Right ventricle myocardium superior (tissue), 1 donor: Measurements from ENCODE around the gene SFRP2. TPM values are rescaled to one million over a fixed set of nuclear protein-coding genes. Genes with fewer than 3 reads are reported as not detected.
A peak's percentile ranks its signal among the peaks of the same experiment; 100 is the strongest.

Experiments used
- ATAC-seq: fragments of 200-7000 bp; cut with Tn5 transposase; one replicate; pipeline ENCODE4 v1.9.1; 2020; ENCODE audit warnings: mild to moderate bottlenecking; ENCODE audit not compliant: poor library complexity
- DNase-seq: peaks from one replicate; pipeline ENCODE4 v3.0.0-alpha.2; 2020
- intact Hi-C: fragments of 100-400 bp; cut with DNase I; formaldehyde crosslinking; loops from one replicate; pipeline ENCODE4 v1.11.2; 2022
- total RNA-seq: library from RNA; stranded (reverse); fragmentation: NEBNext Ultra II Directional; extraction: Animal tissue kit (Norgen Biotek cat#: 25700); gene quantifications from one replicate; pipeline ENCODE4 v1.2.1, GENCODE V29; 2021
- donor health status: DM: no; HTN: yes; CAD: no; lungs with severe emphysema.

SFRP2 gene
- total RNA-seq, 1 donor from 2014 or later: not detected

- ATAC-seq (no peak), DNase-seq (no peak)
- intact Hi-C loops: no loop called here
These were observed 10.8 kb upstream of the SFRP2 start for GRCh38 chr4:153799694-153800074.

DNA sequence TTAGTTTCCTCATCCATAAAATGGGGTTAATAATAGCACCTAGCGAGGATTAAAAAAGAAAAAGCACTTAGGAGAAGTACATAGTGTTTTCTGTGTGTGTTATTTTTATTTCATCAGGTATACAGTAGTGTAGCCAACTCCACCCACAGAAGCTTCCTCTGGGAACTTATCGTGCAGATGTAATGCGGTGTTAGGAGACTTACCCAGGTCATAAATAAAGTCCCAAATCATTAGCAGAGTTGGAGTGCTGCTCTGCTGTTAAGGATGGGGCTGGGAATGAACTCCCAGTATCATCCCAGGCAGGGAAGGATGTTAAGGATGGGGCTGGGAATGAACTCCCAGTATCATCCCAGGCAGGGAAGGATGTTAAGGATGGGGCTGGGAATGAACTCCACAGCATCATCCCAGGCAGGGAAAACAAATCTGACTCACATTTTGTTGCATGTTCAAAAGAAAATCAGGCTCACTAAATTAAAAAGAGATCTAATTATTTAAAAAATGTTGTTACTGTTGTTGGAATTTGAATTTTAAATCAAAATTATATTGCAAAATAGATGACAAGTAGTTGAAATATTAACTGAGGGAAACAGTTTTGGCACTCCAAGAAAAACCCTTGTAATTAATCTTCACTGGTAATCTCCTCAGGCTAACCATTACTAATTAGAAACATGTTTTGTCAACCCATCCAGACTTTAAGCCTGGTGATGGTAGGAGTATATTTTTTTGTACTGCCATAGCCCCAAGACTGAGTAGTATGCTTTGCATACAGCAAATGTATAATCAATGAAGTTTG is 10.2 kb upstream of the SFRP2 start:
- ATAC-seq (no peak), DNase-seq (no peak)
- intact Hi-C loops: no loop called here

- intact Hi-C loops: no loop called here
- DNase-seq (no peak), ATAC-seq (no peak)
These were observed 9.5 kb upstream of the SFRP2 start for GRCh38 chr4:153798420-153798819.

- intact Hi-C loops: no loop called here
- DNase-seq: no peak
- no peak for ATAC-seq
These were observed 5.1 kb upstream of the SFRP2 start for GRCh38 chr4:153794006-153794405.

DNA sequence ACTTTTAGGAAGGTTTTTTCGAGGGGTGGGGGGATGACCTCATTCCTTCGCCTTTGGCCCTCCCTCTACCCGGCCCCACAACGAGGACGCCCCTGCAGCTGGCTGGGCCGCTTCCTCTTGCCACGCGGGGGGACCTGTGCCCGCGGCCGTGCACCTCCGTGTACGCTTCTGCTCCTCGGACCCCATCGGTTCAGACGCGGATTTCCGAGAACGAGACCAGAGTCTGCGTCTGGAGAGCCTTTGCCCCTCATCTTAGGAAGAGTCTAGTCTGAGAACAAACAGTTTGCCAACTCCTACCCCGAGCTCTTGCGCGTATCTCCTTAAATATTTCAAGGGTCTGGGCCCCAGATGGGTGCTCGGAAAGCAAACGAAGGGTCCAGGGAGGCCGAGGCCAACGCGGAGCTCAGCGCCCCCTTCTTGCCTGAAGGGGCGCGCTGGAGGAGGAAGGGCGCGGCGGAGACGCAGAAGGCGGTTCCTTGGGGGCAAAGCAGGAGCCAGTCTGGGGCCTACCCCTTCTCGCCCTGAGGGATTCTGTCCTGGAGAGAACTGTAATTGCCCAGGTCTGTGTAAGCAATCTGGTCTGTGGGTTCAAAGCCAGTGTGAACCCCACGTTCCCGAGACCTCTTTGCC is 3.9 kb upstream of the SFRP2 start:
- ATAC-seq (no peak), DNase-seq (no peak)
- intact Hi-C loops: no loop called here

- intact Hi-C loops: no loop called here
- DNase-seq (peak; percentile 69), ATAC-seq (peak; percentile 61)
These were observed 3.1 kb upstream of the SFRP2 start for GRCh38 chr4:153791746-153792617.

DNA sequence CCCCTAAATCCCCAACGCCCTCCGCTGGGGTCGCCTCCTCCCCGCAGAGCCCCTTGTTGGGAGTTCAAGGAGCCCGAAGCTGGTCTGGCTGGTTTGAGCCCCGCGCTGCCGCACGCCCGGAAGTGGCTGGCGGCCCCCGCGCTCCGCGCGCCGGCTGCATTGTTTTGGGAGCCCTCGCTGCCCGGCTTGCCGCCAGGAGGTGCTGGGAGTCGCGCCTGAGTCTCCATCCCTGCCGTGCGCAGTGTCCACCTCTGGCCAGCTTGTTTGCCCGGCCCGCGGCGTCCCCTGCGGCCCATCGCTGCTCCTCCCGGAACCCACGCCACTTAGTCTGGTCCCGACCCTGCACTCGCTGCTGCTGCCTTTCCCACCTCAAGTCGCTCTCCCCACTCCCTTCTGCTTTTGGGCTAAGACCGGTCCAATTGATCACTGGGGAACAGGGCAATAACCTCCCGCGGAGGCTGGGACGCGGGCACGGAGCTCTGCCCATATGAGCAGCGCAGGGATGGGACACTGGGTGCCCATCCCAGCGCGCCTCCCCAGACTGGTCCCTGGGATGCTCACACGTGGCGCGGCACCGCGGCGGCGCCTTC is 2.2 kb upstream of the SFRP2 start:
- intact Hi-C loops: no loop called here
- ATAC-seq: peak; percentile 50
- DNase-seq: peak; percentile 47

GRCh38 chr4:153790500-153790865 is 1.6 kb upstream of the SFRP2 start:
- DNase-seq: no peak
- intact Hi-C loops: no loop called here
- no peak for ATAC-seq

- intact Hi-C loops: loop anchor here (5.0 to 10.0 kb wide), 2 partner anchors 235 to 522 kb away; no protein-coding TSS in a partner anchor
- peak; percentile 24 for DNase-seq
- no peak for ATAC-seq
These were observed 1.0 kb upstream of the SFRP2 start for GRCh38 chr4:153789741-153790499.

GRCh38 chr4:153788051-153788412 is 851 bp downstream of the SFRP2 start:
- intact Hi-C loops: loop anchor here (5.0 to 10.0 kb wide), 2 partner anchors 237 to 524 kb away; no protein-coding TSS in a partner anchor
- no peak for DNase-seq
- ATAC-seq: no peak

GRCh38 chr4:153787575-153787974 is 1.3 kb downstream of the SFRP2 start:
- intact Hi-C loops: loop anchor here (5.0 to 10.0 kb wide), 2 partner anchors 237 to 525 kb away; no protein-coding TSS in a partner anchor
- DNase-seq: no peak
- ATAC-seq: no peak

DNA sequence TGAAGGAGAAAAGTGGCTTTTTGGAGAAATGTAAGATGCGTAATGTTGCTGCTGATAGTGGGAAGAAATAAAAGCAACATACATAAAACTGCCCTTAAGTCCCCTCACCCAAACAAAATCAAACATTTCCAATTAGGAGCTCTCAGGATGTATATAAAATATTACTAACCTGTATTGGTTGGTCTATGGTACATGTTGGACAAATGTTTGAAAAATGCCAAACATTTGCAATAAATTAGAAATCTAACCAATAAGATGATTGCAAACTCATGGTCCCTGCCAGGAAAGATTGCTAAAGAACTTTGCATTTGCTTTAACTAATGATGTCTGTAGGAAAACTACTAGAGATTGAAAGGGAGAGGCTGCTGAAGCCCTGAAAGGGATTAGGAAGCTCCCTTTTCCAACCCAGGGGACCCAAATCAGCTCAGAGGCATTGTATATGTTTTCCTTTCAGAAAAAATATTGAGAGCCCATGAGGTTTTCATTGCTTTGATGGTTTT is 1.8 kb downstream of the SFRP2 start:
- intact Hi-C loops: loop anchor here (5.0 to 10.0 kb wide), 2 partner anchors 238 to 525 kb away; no protein-coding TSS in a partner anchor
- DNase-seq (no peak), ATAC-seq (no peak)

DNA sequence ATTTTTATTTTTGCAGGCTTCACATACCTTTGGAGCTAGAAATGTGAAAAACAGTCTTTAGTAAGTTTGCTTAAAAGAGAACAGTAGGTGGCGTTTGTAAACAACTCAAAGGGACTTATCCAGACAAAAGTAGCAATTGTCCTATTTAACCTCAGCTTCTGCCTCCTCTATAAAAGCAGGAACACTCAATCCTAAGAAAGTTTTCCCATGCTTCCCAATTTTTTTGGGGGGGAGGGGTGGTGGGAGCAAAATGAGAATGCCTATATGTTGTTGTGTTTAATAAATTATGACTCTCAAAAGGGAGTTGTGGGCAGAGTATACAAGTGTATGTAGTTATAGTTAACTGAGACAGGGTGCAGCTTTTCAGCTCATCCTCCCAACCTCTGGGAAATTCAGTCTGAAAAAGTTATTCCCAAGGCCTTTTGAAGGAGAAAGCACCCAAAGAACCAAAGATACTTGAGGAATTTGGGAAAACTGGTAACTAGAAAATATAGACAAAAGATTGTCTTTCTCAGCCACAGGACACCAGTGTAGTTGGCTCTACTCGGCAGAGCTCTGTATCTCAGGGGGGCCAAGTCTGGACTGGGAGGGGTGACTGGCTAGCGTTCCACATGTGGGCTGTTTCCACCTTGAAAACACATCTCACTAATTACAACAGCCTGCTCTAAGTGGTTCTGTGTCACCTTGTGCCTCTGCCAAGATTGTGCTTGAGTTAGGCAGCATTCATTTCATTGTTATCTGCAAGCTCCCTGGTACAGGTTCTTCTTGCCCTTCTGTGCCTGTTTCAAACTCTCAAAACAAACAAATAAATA is 2.8 kb downstream of the SFRP2 start:
- ATAC-seq (peak; percentile 46), DNase-seq (no peak)
- intact Hi-C loops: loop anchor here (5.0 to 10.0 kb wide), 2 partner anchors 239 to 526 kb away; no protein-coding TSS in a partner anchor

DNA sequence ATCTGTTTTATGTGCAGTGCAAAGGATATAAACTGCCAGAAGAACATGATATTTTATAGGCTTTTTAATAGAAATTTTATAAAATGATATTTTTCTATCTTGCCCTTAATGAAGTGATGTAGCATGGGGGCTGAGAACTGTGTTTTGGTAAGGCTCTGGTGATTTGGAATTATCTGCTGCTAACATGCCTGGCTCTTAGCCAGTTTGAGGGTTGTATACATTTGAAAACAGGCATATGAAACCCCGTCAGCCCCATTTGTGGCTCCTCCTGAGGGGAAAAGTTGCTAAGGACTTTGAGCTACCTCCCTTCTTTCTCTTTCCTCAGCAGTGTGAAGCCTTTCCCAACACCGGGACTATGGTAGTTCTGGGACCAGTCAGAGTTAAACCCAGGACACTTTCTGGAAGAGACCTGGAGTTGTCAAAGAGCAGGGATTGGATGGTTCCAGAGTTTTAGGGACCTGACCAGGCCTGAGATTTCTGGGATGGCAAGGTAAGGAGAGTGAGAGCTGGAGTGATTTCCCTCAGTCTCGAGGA is 4.7 kb downstream of the SFRP2 start:
- ATAC-seq (no peak), DNase-seq (no peak)
- intact Hi-C loops: loop anchor here (10.0 kb wide), 1 partner anchor 241 kb away; no protein-coding TSS in a partner anchor

GRCh38 chr4:153782581-153782980 is 6.3 kb downstream of the SFRP2 start:
- ATAC-seq (no peak), DNase-seq (no peak)
- intact Hi-C loops: loop anchor here (10.0 kb wide), 1 partner anchor 242 kb away; no protein-coding TSS in a partner anchor

GRCh38 chr4:153781717-153782416 is 7.0 kb downstream of the SFRP2 start:
- no peak for DNase-seq
- ATAC-seq: no peak
- intact Hi-C loops: loop anchor here (10.0 kb wide), 1 partner anchor 243 kb away; no protein-coding TSS in a partner anchor
